Measurements from ENCODE around the gene EPHX1.

DNA sequence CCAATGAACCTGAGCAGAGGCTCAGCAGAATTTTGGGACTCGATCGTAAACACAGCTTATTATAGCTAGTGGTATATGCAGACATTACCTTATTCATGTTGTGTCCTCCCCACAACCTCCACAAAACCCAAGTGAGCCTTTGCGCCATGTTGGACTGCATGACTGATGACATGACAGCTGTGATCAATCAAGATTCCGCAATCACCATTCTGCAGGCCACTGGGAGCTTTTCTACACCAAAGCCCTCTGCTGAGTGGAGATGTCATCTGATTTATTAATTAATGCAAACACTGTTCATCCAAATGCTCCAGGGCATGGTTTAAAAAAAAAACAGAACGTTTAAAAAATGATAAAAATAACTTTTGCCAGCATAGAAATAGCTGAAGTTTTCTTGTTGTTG, 40.2 kb upstream of the EPHX1 start:
- TF ChIP-seq TAF1 (IDR thresholded peaks at IDR 0.05; ENCODE audit: borderline replicate concordance, insufficient read depth, low read length), result no peak
- TF ChIP-seq, protein P1, sequence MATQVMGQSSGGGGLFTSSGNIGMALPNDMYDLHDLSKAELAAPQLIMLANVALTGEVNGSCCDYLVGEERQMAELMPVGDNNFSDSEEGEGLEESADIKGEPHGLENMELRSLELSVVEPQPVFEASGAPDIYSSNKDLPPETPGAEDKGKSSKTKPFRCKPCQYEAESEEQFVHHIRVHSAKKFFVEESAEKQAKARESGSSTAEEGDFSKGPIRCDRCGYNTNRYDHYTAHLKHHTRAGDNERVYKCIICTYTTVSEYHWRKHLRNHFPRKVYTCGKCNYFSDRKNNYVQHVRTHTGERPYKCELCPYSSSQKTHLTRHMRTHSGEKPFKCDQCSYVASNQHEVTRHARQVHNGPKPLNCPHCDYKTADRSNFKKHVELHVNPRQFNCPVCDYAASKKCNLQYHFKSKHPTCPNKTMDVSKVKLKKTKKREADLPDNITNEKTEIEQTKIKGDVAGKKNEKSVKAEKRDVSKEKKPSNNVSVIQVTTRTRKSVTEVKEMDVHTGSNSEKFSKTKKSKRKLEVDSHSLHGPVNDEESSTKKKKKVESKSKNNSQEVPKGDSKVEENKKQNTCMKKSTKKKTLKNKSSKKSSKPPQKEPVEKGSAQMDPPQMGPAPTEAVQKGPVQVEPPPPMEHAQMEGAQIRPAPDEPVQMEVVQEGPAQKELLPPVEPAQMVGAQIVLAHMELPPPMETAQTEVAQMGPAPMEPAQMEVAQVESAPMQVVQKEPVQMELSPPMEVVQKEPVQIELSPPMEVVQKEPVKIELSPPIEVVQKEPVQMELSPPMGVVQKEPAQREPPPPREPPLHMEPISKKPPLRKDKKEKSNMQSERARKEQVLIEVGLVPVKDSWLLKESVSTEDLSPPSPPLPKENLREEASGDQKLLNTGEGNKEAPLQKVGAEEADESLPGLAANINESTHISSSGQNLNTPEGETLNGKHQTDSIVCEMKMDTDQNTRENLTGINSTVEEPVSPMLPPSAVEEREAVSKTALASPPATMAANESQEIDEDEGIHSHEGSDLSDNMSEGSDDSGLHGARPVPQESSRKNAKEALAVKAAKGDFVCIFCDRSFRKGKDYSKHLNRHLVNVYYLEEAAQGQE (IDR thresholded peaks at IDR 0.05; ENCODE audit: insufficient read depth in 1 of 2, low read depth in 2 of 2, low read length in 2 of 2), result no peak
